Panc1 (cell line): ENCODE results near the gene SSH2. TPM values are rescaled to one million over a fixed set of nuclear protein-coding genes. Genes with fewer than 3 reads are reported as not detected.
"Not testable (repeated sequence)": the region's sequence is repeated elsewhere in the genome, so short reads cannot be mapped to it uniquely, and the experiment has no call there.

Experiments used
- ATAC-seq: fragments of 200-7000 bp; cut with Tn5 transposase; 2 replicates; pipeline ENCODE4 v1.9.1; 2020; ENCODE audit warnings: mild to moderate bottlenecking, moderate library complexity
- BruUV-seq: library from RNA; stranded (reverse); fragments of 400-500 nt; replicated peaks from 2 replicates; lab custom pipeline; 2021; lab: Mats Ljungman, UMichigan
- CTCF ChIA-PET: fragments of 300-600 bp; sonication (Branson Sonifier 250); formaldehyde crosslinking; loops from one replicate; lab custom pipeline; 2022; ENCODE audit warnings: antibody characterized with exemption; lab: Charles Lee
- POLR2A ChIA-PET: fragments of 300-600 bp; sonication (Branson Sonifier 250); formaldehyde crosslinking; loops from one replicate; lab custom pipeline; 2022; ENCODE audit warnings: antibody characterized with exemption; lab: Charles Lee
- DNase-seq: peaks from one replicate; pipeline ENCODE4 v3.0.0-alpha.2; 2010; ENCODE audit warnings: low read depth, low spot score
- H3K27ac ChIP-seq: 2 replicates; pipeline ENCODE4 v1.5.1; 2011; ENCODE audit warnings: mild to moderate bottlenecking, low read length, inconsistent platforms
- H3K27me3 ChIP-seq: fragments of 200-500 bp; sonication (Bioruptor generic); 2 replicates; pipeline ENCODE4 v1.6.0; 2014; ENCODE audit warnings: low read length, inconsistent platforms; ENCODE audit not compliant: control insufficient read depth, insufficient read depth
- H3K36me3 ChIP-seq: fragments of 200-500 bp; sonication (Bioruptor generic); 2 replicates; pipeline ENCODE4 v1.5.1; 2014; ENCODE audit warnings: inconsistent platforms, mild to moderate bottlenecking, low read length, moderate library complexity; ENCODE audit not compliant: control insufficient read depth, insufficient read depth
- H3K4me1 ChIP-seq: 2 replicates; pipeline ENCODE4 v1.5.1; 2011; ENCODE audit warnings: inconsistent platforms, mild to moderate bottlenecking, low read length, moderate library complexity; ENCODE audit not compliant: control insufficient read depth, insufficient read depth
- H3K4me3 ChIP-seq, 2 experiments: 2 replicates each; pipeline ENCODE4 v1.5.1; 2011 to 2012; ENCODE audit warnings: low read depth in 2 of 2, low read length in 2 of 2, mild to moderate bottlenecking in 2 of 2, inconsistent platforms in 1 of 2, moderate library complexity in 1 of 2
- H3K9me3 ChIP-seq: fragments of 200-500 bp; sonication (Bioruptor generic); 2 replicates; pipeline ENCODE4 v1.5.1; 2014; ENCODE audit warnings: low read depth, mild to moderate bottlenecking, inconsistent platforms, low read length, moderate library complexity; ENCODE audit not compliant: control insufficient read depth, insufficient read depth
- CTCF ChIP-seq: fragments of 450-650 bp; IDR thresholded peaks from 2 replicates; pipeline ENCODE4 v1.5.1; 2017; ENCODE audit warnings: mild to moderate bottlenecking
- POLR2AphosphoS5 ChIP-seq: IDR thresholded peaks from 2 replicates; pipeline ENCODE4 v1.6.1; 2012; ENCODE audit warnings: mild to moderate bottlenecking, low read depth, low read length, moderate library complexity
- REST ChIP-seq, 2 experiments: IDR thresholded peaks; 2 replicates each; pipeline ENCODE4 v1.6.1; 2011 to 2012; ENCODE audit warnings: low read depth in 2 of 2, control low read depth in 1 of 2, low read length in 1 of 2, mild to moderate bottlenecking in 1 of 2, moderate library complexity in 1 of 2; ENCODE audit not compliant: insufficient read depth in 1 of 2
- SIN3A ChIP-seq: IDR thresholded peaks from 2 replicates; pipeline ENCODE4 v1.6.1; 2012; ENCODE audit warnings: low read depth, mild to moderate bottlenecking, low read length, moderate library complexity, borderline replicate concordance; ENCODE audit not compliant: insufficient read depth
- TCF7L2 ChIP-seq: IDR thresholded peaks from 2 replicates; pipeline ENCODE4 v1.6.1; 2011; ENCODE audit warnings: mild to moderate bottlenecking, low read depth, low read length, inconsistent platforms
- in situ Hi-C: cut with HindIII; loops from 2 replicates; pipeline ENCODE4 v1.10.0; 2016; ENCODE audit warnings: low sequenced_read_pairs, low pct_unique_long_range_greater_than_20kb
- intact Hi-C: fragments of 100-400 bp; cut with micrococcal nuclease; formaldehyde crosslinking; loops from one replicate; pipeline ENCODE4 v1.10.0; 2022; ENCODE audit not compliant: unreplicated experiment
- total RNA-seq: library from RNA; stranded (reverse); gene quantifications from one replicate; pipeline ENCODE4 v1.2.1, GENCODE V29; 2021; ENCODE audit not compliant: unreplicated experiment

SSH2 gene
- total RNA-seq, 1 experiment from 2014 or later, result 30.6 TPM

GRCh38 chr17:29857105-29857504, 72.9 kb downstream of the SSH2 start:
- BruUV-seq, intact Hi-C loops, H3K36me3 ChIP-seq, CTCF ChIA-PET, in situ Hi-C loops, H3K4me1 ChIP-seq, H3K27ac ChIP-seq, ATAC-seq, H3K27me3 ChIP-seq, H3K4me3 ChIP-seq, DNase-seq, H3K9me3 ChIP-seq, POLR2A ChIA-PET: not testable (repeated sequence)

- no peaks in the 10 kb centered on the region for H3K9me3 ChIP-seq
- in situ Hi-C loops, result no loop called here
- no peak for TF ChIP-seq TCF7L2
- TF ChIP-seq CTCF, result no peak
- no peak for TF ChIP-seq SIN3A
- TF ChIP-seq REST (IDR thresholded peaks at IDR 0.05; ENCODE audit: insufficient read depth in 1 of 2, low read depth in 2 of 2, low read length in 1 of 2), result no peak
- no peak for TF ChIP-seq POLR2AphosphoS5
- intact Hi-C loops, result no loop called here
- no peaks in the 10 kb centered on the region for H3K27me3 ChIP-seq
- H3K4me3 ChIP-seq, result no peak overlapping the region
- H3K4me1 ChIP-seq, result no peaks in the 10 kb centered on the region
- H3K27ac ChIP-seq, result no peak overlapping the region
- ATAC-seq, result no peak
- no peak for DNase-seq
- ChIA-PET POLR2A (no interaction called here), CTCF (no interaction called here)
- no peaks in the 10 kb centered on the region for H3K36me3 ChIP-seq
- no TSS peak for BruUV-seq
Measured at GRCh38 chr17:29855686-29856085, 74.3 kb downstream of the SSH2 start.

- Histone ChIP-seq H3K4me1 (no peaks in the 10 kb centered on the region), H3K9me3 (no peaks in the 10 kb centered on the region), H3K27ac (no peak overlapping the region), H3K4me3 (no peak overlapping the region), H3K36me3 (no peaks in the 10 kb centered on the region), H3K27me3 (no peaks in the 10 kb centered on the region)
- no TSS peak for BruUV-seq
- intact Hi-C loops (no loop called here), in situ Hi-C loops (no loop called here)
- TF ChIP-seq POLR2AphosphoS5 (no peak), TCF7L2 (no peak)
- POLR2A ChIA-PET, result no interaction called here
- ATAC-seq, result no peak
- DNase-seq, result no peak
- CTCF ChIA-PET, result interaction anchor here (0.5 kb wide), 1 partner anchor 11 kb away, joined by 4 read pairs; no protein-coding TSS in a partner anchor
Measured at GRCh38 chr17:29848737-29849136, 81.3 kb downstream of the SSH2 start.
